ENCODE data around the gene DAPK1.

Gene DAPK1

GRCh38 chr9:87630266-87630665 lies 132.6 kb downstream of the DAPK1 start:
- no peaks in the 10 kb centered on the region for H3K27me3 ChIP-seq (ENCODE audit: control insufficient read depth in 1 of 2, insufficient read depth in 2 of 2, low read length in 2 of 2)
- H3K27ac ChIP-seq (ENCODE audit: low read depth, low read length): no peak overlapping the region
- H3K4me3 ChIP-seq (ENCODE audit: low read depth in 1 of 2, low read length in 2 of 2): no peak overlapping the region
- H3K4me1 ChIP-seq (ENCODE audit: control insufficient read depth in 1 of 2, insufficient read depth in 2 of 2, low read length in 2 of 2): no peaks in the 10 kb centered on the region
- H3K9me3 ChIP-seq (ENCODE audit: control insufficient read depth in 1 of 2, low read length in 2 of 2): no peaks in the 10 kb centered on the region
- H3K36me3 ChIP-seq (ENCODE audit: control insufficient read depth in 1 of 2, insufficient read depth in 2 of 2, low read length in 2 of 2): no peaks in the 10 kb centered on the region
- no peak overlapping the region for H3K9ac ChIP-seq (ENCODE audit: low read depth in 1 of 2, low read length in 2 of 2)

GRCh38 chr9:87630846-87631245 lies 133.2 kb downstream of the DAPK1 start:
- Histone ChIP-seq H3K4me1 (ENCODE audit: control insufficient read depth in 1 of 2, insufficient read depth in 2 of 2, low read length in 2 of 2) (no peaks in the 10 kb centered on the region), H3K27ac (ENCODE audit: low read depth, low read length) (no peak overlapping the region), H3K9ac (ENCODE audit: low read depth in 1 of 2, low read length in 2 of 2) (no peak overlapping the region), H3K4me3 (ENCODE audit: low read depth in 1 of 2, low read length in 2 of 2) (no peak overlapping the region), H3K36me3 (ENCODE audit: control insufficient read depth in 1 of 2, insufficient read depth in 2 of 2, low read length in 2 of 2) (no peaks in the 10 kb centered on the region), H3K9me3 (ENCODE audit: control insufficient read depth in 1 of 2, low read length in 2 of 2) (no peaks in the 10 kb centered on the region), H3K27me3 (ENCODE audit: control insufficient read depth in 1 of 2, insufficient read depth in 2 of 2, low read length in 2 of 2) (no peaks in the 10 kb centered on the region)

GRCh38 chr9:87635656-87636501 lies 138.2 kb downstream of the DAPK1 start:
- H3K9me3 ChIP-seq (ENCODE audit: control insufficient read depth in 1 of 2, low read length in 2 of 2): no peaks in the 10 kb centered on the region
- no peak overlapping the region for H3K27ac ChIP-seq (ENCODE audit: low read depth, low read length)
- H3K9ac ChIP-seq (ENCODE audit: low read depth in 1 of 2, low read length in 2 of 2): no peak overlapping the region
- H3K4me1 ChIP-seq (ENCODE audit: control insufficient read depth in 1 of 2, insufficient read depth in 2 of 2, low read length in 2 of 2): no peaks in the 10 kb centered on the region
- no peak overlapping the region for H3K4me3 ChIP-seq (ENCODE audit: low read depth in 1 of 2, low read length in 2 of 2)
- H3K27me3 ChIP-seq (ENCODE audit: control insufficient read depth in 1 of 2, insufficient read depth in 2 of 2, low read length in 2 of 2): no peaks in the 10 kb centered on the region
- peaks cover 9 to 18% of the 10 kb centered on the region in 2 donors for H3K36me3 ChIP-seq (ENCODE audit: control insufficient read depth in 1 of 2, insufficient read depth in 2 of 2, low read length in 2 of 2)

- Histone ChIP-seq H3K9ac (ENCODE audit: low read depth in 1 of 2, low read length in 2 of 2) (no peak overlapping the region), H3K27me3 (ENCODE audit: control insufficient read depth in 1 of 2, insufficient read depth in 2 of 2, low read length in 2 of 2) (no peaks in the 10 kb centered on the region), H3K4me1 (ENCODE audit: control insufficient read depth in 1 of 2, insufficient read depth in 2 of 2, low read length in 2 of 2) (no peaks in the 10 kb centered on the region), H3K36me3 (ENCODE audit: control insufficient read depth in 1 of 2, insufficient read depth in 2 of 2, low read length in 2 of 2) (peaks cover 9 to 22% of the 10 kb centered on the region in 2 donors), H3K4me3 (ENCODE audit: low read depth in 1 of 2, low read length in 2 of 2) (no peak overlapping the region), H3K9me3 (ENCODE audit: control insufficient read depth in 1 of 2, low read length in 2 of 2) (no peaks in the 10 kb centered on the region), H3K27ac (ENCODE audit: low read depth, low read length) (no peak overlapping the region)
These were observed 140.6 kb downstream of the DAPK1 start for GRCh38 chr9:87638292-87638691.

- H3K4me3 ChIP-seq (ENCODE audit: low read depth in 1 of 2, low read length in 2 of 2): no peak overlapping the region
- peaks cover 9 to 22% of the 10 kb centered on the region in 2 donors for H3K36me3 ChIP-seq (ENCODE audit: control insufficient read depth in 1 of 2, insufficient read depth in 2 of 2, low read length in 2 of 2)
- H3K27me3 ChIP-seq (ENCODE audit: control insufficient read depth in 1 of 2, insufficient read depth in 2 of 2, low read length in 2 of 2): no peaks in the 10 kb centered on the region
- H3K9ac ChIP-seq (ENCODE audit: low read depth in 1 of 2, low read length in 2 of 2): no peak overlapping the region
- H3K27ac ChIP-seq (ENCODE audit: low read depth, low read length): no peak overlapping the region
- no peaks in the 10 kb centered on the region for H3K4me1 ChIP-seq (ENCODE audit: control insufficient read depth in 1 of 2, insufficient read depth in 2 of 2, low read length in 2 of 2)
- H3K9me3 ChIP-seq (ENCODE audit: control insufficient read depth in 1 of 2, low read length in 2 of 2): no peaks in the 10 kb centered on the region
These were observed 142.3 kb downstream of the DAPK1 start for GRCh38 chr9:87639949-87640348.

- Histone ChIP-seq H3K9ac (ENCODE audit: low read depth in 1 of 2, low read length in 2 of 2) (no peak overlapping the region), H3K36me3 (ENCODE audit: control insufficient read depth in 1 of 2, insufficient read depth in 2 of 2, low read length in 2 of 2) (peaks cover 9 to 22% of the 10 kb centered on the region in 2 donors), H3K9me3 (ENCODE audit: control insufficient read depth in 1 of 2, low read length in 2 of 2) (no peaks in the 10 kb centered on the region), H3K4me3 (ENCODE audit: low read depth in 1 of 2, low read length in 2 of 2) (no peak overlapping the region), H3K27ac (ENCODE audit: low read depth, low read length) (no peak overlapping the region), H3K4me1 (ENCODE audit: control insufficient read depth in 1 of 2, insufficient read depth in 2 of 2, low read length in 2 of 2) (no peaks in the 10 kb centered on the region), H3K27me3 (ENCODE audit: control insufficient read depth in 1 of 2, insufficient read depth in 2 of 2, low read length in 2 of 2) (no peaks in the 10 kb centered on the region)
These were observed 142.7 kb downstream of the DAPK1 start for GRCh38 chr9:87640385-87640795.

- H3K27ac ChIP-seq (ENCODE audit: low read depth, low read length): no peak overlapping the region
- H3K4me1 ChIP-seq (ENCODE audit: control insufficient read depth in 1 of 2, insufficient read depth in 2 of 2, low read length in 2 of 2): no peaks in the 10 kb centered on the region
- H3K9me3 ChIP-seq (ENCODE audit: control insufficient read depth in 1 of 2, low read length in 2 of 2): no peaks in the 10 kb centered on the region
- no peaks in the 10 kb centered on the region for H3K27me3 ChIP-seq (ENCODE audit: control insufficient read depth in 1 of 2, insufficient read depth in 2 of 2, low read length in 2 of 2)
- H3K9ac ChIP-seq (ENCODE audit: low read depth in 1 of 2, low read length in 2 of 2): no peak overlapping the region
- peaks cover 9 to 22% of the 10 kb centered on the region in 2 donors for H3K36me3 ChIP-seq (ENCODE audit: control insufficient read depth in 1 of 2, insufficient read depth in 2 of 2, low read length in 2 of 2)
- no peak overlapping the region for H3K4me3 ChIP-seq (ENCODE audit: low read depth in 1 of 2, low read length in 2 of 2)
These were observed 143.4 kb downstream of the DAPK1 start for GRCh38 chr9:87641067-87641466.

GRCh38 chr9:87642330-87643106 lies 144.9 kb downstream of the DAPK1 start:
- no peak overlapping the region for H3K4me3 ChIP-seq (ENCODE audit: low read depth in 1 of 2, low read length in 2 of 2)
- no peaks in the 10 kb centered on the region for H3K27me3 ChIP-seq (ENCODE audit: control insufficient read depth in 1 of 2, insufficient read depth in 2 of 2, low read length in 2 of 2)
- H3K36me3 ChIP-seq (ENCODE audit: control insufficient read depth in 1 of 2, insufficient read depth in 2 of 2, low read length in 2 of 2): peaks cover 9 to 25% of the 10 kb centered on the region in 2 donors
- no peak overlapping the region for H3K9ac ChIP-seq (ENCODE audit: low read depth in 1 of 2, low read length in 2 of 2)
- no peaks in the 10 kb centered on the region for H3K9me3 ChIP-seq (ENCODE audit: control insufficient read depth in 1 of 2, low read length in 2 of 2)
- H3K27ac ChIP-seq (ENCODE audit: low read depth, low read length): no peak overlapping the region
- no peaks in the 10 kb centered on the region for H3K4me1 ChIP-seq (ENCODE audit: control insufficient read depth in 1 of 2, insufficient read depth in 2 of 2, low read length in 2 of 2)

GRCh38 chr9:87643107-87643650 lies 145.5 kb downstream of the DAPK1 start:
- no peaks in the 10 kb centered on the region for H3K4me1 ChIP-seq (ENCODE audit: control insufficient read depth in 1 of 2, insufficient read depth in 2 of 2, low read length in 2 of 2)
- no peaks in the 10 kb centered on the region for H3K27me3 ChIP-seq (ENCODE audit: control insufficient read depth in 1 of 2, insufficient read depth in 2 of 2, low read length in 2 of 2)
- peaks cover 9 to 26% of the 10 kb centered on the region in 2 donors for H3K36me3 ChIP-seq (ENCODE audit: control insufficient read depth in 1 of 2, insufficient read depth in 2 of 2, low read length in 2 of 2)
- no peaks in the 10 kb centered on the region for H3K9me3 ChIP-seq (ENCODE audit: control insufficient read depth in 1 of 2, low read length in 2 of 2)
- H3K4me3 ChIP-seq (ENCODE audit: low read depth in 1 of 2, low read length in 2 of 2): no peak overlapping the region
- no peak overlapping the region for H3K27ac ChIP-seq (ENCODE audit: low read depth, low read length)
- H3K9ac ChIP-seq (ENCODE audit: low read depth in 1 of 2, low read length in 2 of 2): no peak overlapping the region
